Liver (tissue), 9 donors: ENCODE results near the gene IL1RAPL1. TPM values are rescaled to one million over a fixed set of nuclear protein-coding genes. Genes with fewer than 3 reads are reported as not detected.

Experiments
- DNase-seq: peaks from one replicate; pipeline ENCODE4 v3.0.0-alpha.2; 2017; ENCODE audit warnings: low spot score
- H3K27ac ChIP-seq, 2 donors: one replicate each; pipeline ENCODE4 v1.7.0; 2013; ENCODE audit warnings: inconsistent platforms in 2 of 2, low read length in 2 of 2, control low read depth in 1 of 2, low read depth in 1 of 2, mild to moderate bottlenecking in 1 of 2
- H3K27me3 ChIP-seq, 4 donors: one replicate each; pipeline versions ENCODE4 v1.6.1 to v1.7.0; 2013; ENCODE audit warnings: low read length in 3 of 4, inconsistent platforms in 1 of 4, mild to moderate bottlenecking in 1 of 4, moderate library complexity in 1 of 4; ENCODE audit not compliant: control insufficient read depth in 4 of 4, insufficient read depth in 4 of 4
- H3K36me3 ChIP-seq, 4 donors: one replicate each; pipeline versions ENCODE4 v1.6.1 to v1.7.0; 2013; ENCODE audit warnings: low read length in 3 of 4, mild to moderate bottlenecking in 3 of 4, low read depth in 1 of 4, moderate library complexity in 1 of 4; ENCODE audit not compliant: control insufficient read depth in 4 of 4, insufficient read depth in 3 of 4
- H3K4me1 ChIP-seq, 4 donors: one replicate each; pipeline versions ENCODE4 v1.6.1 to v1.7.0; 2013; ENCODE audit warnings: low read length in 3 of 4, mild to moderate bottlenecking in 3 of 4, moderate library complexity in 1 of 4; ENCODE audit not compliant: control insufficient read depth in 4 of 4, insufficient read depth in 4 of 4
- H3K4me3 ChIP-seq, 3 donors: one replicate each; pipeline versions ENCODE4 v1.6.1 to v1.7.0; 2013; ENCODE audit warnings: low read length in 3 of 3, control low read depth in 1 of 3, low read depth in 1 of 3, mild to moderate bottlenecking in 1 of 3
- H3K9ac ChIP-seq, 2 donors: one replicate each; pipeline ENCODE4 v1.7.0; 2013; ENCODE audit warnings: low read length in 2 of 2, mild to moderate bottlenecking in 2 of 2, moderate library complexity in 2 of 2, control low read depth in 1 of 2, low read depth in 1 of 2
- H3K9me3 ChIP-seq, 4 donors: one replicate each; pipeline versions ENCODE4 v1.6.1 to v1.7.0; 2013; ENCODE audit warnings: low read length in 3 of 4; ENCODE audit not compliant: control insufficient read depth in 4 of 4
- EGR1 ChIP-seq, 2 donors: IDR thresholded peaks; 2 replicates each; pipeline ENCODE4 v1.6.1; 2016 to 2018; ENCODE audit warnings: antibody characterized with exemption in 2 of 2, low read depth in 2 of 2
- FOXA1 ChIP-seq: IDR thresholded peaks from 2 replicates; pipeline ENCODE4 v1.6.1; 2016; ENCODE audit warnings: antibody characterized with exemption
- FOXA2 ChIP-seq: IDR thresholded peaks from 2 replicates; pipeline ENCODE4 v1.6.1; 2016; ENCODE audit warnings: antibody characterized with exemption
- GABPA ChIP-seq, 2 donors: IDR thresholded peaks in 1 of 2; conservative IDR thresholded peaks in 1 of 2; 2 replicates each; pipeline ENCODE4 v1.6.1; 2016; ENCODE audit warnings: antibody characterized with exemption in 2 of 2, mild to moderate bottlenecking in 1 of 2, moderate library complexity in 1 of 2
- HNF4A ChIP-seq, 2 donors: conservative IDR thresholded peaks; 2 replicates each; pipeline ENCODE4 v1.6.1; 2016; ENCODE audit warnings: antibody characterized with exemption in 2 of 2, mild to moderate bottlenecking in 2 of 2
- HNF4G ChIP-seq: IDR thresholded peaks from 2 replicates; pipeline ENCODE4 v1.6.1; 2016; ENCODE audit warnings: antibody characterized with exemption
- JUND ChIP-seq, 2 donors: IDR thresholded peaks; 2 replicates each; pipeline ENCODE4 v1.6.1; 2016; ENCODE audit warnings: antibody characterized with exemption in 2 of 2
- NR2F2 ChIP-seq: IDR thresholded peaks from 2 replicates; pipeline ENCODE4 v1.6.1; 2016; ENCODE audit warnings: antibody characterized with exemption
- RAD21 ChIP-seq, 2 donors: IDR thresholded peaks; 2 replicates each; pipeline ENCODE4 v1.6.1; 2016; ENCODE audit warnings: antibody characterized with exemption in 2 of 2, mild to moderate bottlenecking in 2 of 2
- RXRA ChIP-seq, 2 donors: IDR thresholded peaks; 2 replicates each; pipeline ENCODE4 v1.6.1; 2017 to 2018; ENCODE audit warnings: antibody characterized with exemption in 2 of 2, mild to moderate bottlenecking in 1 of 2
- SP1 ChIP-seq: IDR thresholded peaks from 2 replicates; pipeline ENCODE4 v1.6.1; 2018; ENCODE audit warnings: antibody characterized with exemption, mild to moderate bottlenecking
- TAF1 ChIP-seq: conservative IDR thresholded peaks from 2 replicates; pipeline ENCODE4 v1.6.1; 2016; ENCODE audit warnings: antibody characterized with exemption, mild to moderate bottlenecking
- YY1 ChIP-seq: IDR thresholded peaks from 2 replicates; pipeline ENCODE4 v1.6.1; 2016; ENCODE audit warnings: antibody characterized with exemption, mild to moderate bottlenecking
- WGBS: extraction: QIAGEN DNeasy Blood & Tissue Kit; methylation state at CpG from one replicate; pipeline ENCODE4 v1.1.7; 2013; 5-methylcytosine and 5-hydroxymethylcytosine counted together
- polyA plus RNA-seq, 2 donors: library from polyadenylated mRNA; stranded (reverse) in 1 of 2; unstranded in 1 of 2; fragments of 200-250 nt in 1 of 2; fragments of >200 nt in 1 of 2; fragmentation: Nextera tagmentation in 1 of 2; extraction: Ambion mirVana in 1 of 2; gene quantifications; one replicate each; pipeline versions ENCODE4 v1.2.1 to v1.2.3, GENCODE V29; 2013 to 2015
- total RNA-seq, 2 donors: library from RNA; depleted of rRNA; stranded (reverse); fragments of >200 nt; gene quantifications; one replicate each; pipeline ENCODE4 v1.2.3, GENCODE V29; 2014
- TF ChIP-seq, protein P1 (sequence below): IDR thresholded peaks from 2 replicates; pipeline ENCODE4 v1.6.1; 2016; ENCODE audit warnings: antibody characterized with exemption
- TF ChIP-seq, protein P2 (sequence below): IDR thresholded peaks from 2 replicates; pipeline ENCODE4 v1.6.1; 2016; ENCODE audit warnings: antibody characterized with exemption
- TF ChIP-seq, protein P3 (sequence below): IDR thresholded peaks from 2 replicates; pipeline ENCODE4 v1.6.1; 2016; ENCODE audit warnings: antibody characterized with exemption, mild to moderate bottlenecking
- TF ChIP-seq, protein P4 (sequence below): IDR thresholded peaks from 2 replicates; pipeline ENCODE4 v1.6.1; 2016; ENCODE audit warnings: antibody characterized with exemption
- TF ChIP-seq, protein P5 (sequence below): fragments of 150-350 bp; IDR thresholded peaks from 2 replicates; pipeline ENCODE4 v1.5.1; 2017; ENCODE audit warnings: improper control_type of control experiment, low read depth, low read length; ENCODE audit not compliant: missing input control
- donor health status: healthy.
- donor health status: healthy.
- donor health status: healthy.
- donor health status: healthy.
- donor health status: healthy.

IL1RAPL1 gene
- total and polyA plus RNA-seq, 4 donors, result 0.08 to 0.33 TPM; not detected in 2

DNA sequence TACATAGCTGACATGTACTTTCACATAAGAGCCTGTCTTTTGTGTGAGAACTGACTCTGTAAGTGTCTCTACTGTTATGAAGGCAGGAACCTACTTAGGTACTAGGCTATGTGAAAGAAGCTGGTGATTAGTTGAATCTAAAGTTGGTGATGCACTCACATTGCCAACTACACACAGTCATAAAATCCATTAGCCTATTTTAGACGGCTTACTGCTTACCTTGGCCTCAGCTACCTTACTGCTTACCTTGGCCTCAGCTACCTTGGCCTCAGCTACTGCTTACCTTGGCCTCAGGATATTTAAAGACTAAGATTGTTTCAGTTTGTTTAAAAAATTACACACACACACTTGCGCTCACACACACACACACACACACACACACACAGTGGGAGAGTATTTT lies 549.7 kb downstream of the IL1RAPL1 start:
- H3K4me3 ChIP-seq, result no peak overlapping the region
- H3K27ac ChIP-seq, result no peak overlapping the region
- DNase-seq, result no peak
- WGBS, result 42% methylated on average over 2 of the region's 2 CpGs
- H3K36me3 ChIP-seq, result no peaks in the 10 kb centered on the region
- H3K9me3 ChIP-seq, result no peaks in the 10 kb centered on the region
- H3K4me1 ChIP-seq, result no peaks in the 10 kb centered on the region
- no peaks in the 10 kb centered on the region for H3K27me3 ChIP-seq
- no peak overlapping the region for H3K9ac ChIP-seq
- TF ChIP-seq HNF4A (conservative IDR thresholded peaks at IDR 0.05) (no peak), FOXA2 (no peak), HNF4G (no peak), GABPA (IDR thresholded peaks at IDR 0.05 in 1 of 2, conservative IDR thresholded peaks at IDR 0.05 in 1 of 2) (no peak), TAF1 (no peak), FOXA1 (no peak), EGR1 (IDR thresholded peaks at IDR 0.05; ENCODE audit: low read depth in 2 of 2) (no peak), RAD21 (IDR thresholded peaks at IDR 0.05) (no peak), NR2F2 (no peak), YY1 (no peak), SP1 (no peak), JUND (IDR thresholded peaks at IDR 0.05) (no peak), RXRA (IDR thresholded peaks at IDR 0.05) (no peak)
- TF ChIP-seq, protein P1, sequence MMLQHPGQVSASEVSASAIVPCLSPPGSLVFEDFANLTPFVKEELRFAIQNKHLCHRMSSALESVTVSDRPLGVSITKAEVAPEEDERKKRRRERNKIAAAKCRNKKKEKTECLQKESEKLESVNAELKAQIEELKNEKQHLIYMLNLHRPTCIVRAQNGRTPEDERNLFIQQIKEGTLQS, result no peak
- TF ChIP-seq, protein P2, sequence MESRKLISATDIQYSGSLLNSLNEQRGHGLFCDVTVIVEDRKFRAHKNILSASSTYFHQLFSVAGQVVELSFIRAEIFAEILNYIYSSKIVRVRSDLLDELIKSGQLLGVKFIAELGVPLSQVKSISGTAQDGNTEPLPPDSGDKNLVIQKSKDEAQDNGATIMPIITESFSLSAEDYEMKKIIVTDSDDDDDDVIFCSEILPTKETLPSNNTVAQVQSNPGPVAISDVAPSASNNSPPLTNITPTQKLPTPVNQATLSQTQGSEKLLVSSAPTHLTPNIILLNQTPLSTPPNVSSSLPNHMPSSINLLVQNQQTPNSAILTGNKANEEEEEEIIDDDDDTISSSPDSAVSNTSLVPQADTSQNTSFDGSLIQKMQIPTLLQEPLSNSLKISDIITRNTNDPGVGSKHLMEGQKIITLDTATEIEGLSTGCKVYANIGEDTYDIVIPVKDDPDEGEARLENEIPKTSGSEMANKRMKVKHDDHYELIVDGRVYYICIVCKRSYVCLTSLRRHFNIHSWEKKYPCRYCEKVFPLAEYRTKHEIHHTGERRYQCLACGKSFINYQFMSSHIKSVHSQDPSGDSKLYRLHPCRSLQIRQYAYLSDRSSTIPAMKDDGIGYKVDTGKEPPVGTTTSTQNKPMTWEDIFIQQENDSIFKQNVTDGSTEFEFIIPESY, result no peak
- TF ChIP-seq, protein P3, sequence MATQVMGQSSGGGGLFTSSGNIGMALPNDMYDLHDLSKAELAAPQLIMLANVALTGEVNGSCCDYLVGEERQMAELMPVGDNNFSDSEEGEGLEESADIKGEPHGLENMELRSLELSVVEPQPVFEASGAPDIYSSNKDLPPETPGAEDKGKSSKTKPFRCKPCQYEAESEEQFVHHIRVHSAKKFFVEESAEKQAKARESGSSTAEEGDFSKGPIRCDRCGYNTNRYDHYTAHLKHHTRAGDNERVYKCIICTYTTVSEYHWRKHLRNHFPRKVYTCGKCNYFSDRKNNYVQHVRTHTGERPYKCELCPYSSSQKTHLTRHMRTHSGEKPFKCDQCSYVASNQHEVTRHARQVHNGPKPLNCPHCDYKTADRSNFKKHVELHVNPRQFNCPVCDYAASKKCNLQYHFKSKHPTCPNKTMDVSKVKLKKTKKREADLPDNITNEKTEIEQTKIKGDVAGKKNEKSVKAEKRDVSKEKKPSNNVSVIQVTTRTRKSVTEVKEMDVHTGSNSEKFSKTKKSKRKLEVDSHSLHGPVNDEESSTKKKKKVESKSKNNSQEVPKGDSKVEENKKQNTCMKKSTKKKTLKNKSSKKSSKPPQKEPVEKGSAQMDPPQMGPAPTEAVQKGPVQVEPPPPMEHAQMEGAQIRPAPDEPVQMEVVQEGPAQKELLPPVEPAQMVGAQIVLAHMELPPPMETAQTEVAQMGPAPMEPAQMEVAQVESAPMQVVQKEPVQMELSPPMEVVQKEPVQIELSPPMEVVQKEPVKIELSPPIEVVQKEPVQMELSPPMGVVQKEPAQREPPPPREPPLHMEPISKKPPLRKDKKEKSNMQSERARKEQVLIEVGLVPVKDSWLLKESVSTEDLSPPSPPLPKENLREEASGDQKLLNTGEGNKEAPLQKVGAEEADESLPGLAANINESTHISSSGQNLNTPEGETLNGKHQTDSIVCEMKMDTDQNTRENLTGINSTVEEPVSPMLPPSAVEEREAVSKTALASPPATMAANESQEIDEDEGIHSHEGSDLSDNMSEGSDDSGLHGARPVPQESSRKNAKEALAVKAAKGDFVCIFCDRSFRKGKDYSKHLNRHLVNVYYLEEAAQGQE, result no peak
- TF ChIP-seq, protein P4, sequence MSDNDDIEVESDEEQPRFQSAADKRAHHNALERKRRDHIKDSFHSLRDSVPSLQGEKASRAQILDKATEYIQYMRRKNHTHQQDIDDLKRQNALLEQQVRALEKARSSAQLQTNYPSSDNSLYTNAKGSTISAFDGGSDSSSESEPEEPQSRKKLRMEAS, result no peak
- TF ChIP-seq, protein P5, sequence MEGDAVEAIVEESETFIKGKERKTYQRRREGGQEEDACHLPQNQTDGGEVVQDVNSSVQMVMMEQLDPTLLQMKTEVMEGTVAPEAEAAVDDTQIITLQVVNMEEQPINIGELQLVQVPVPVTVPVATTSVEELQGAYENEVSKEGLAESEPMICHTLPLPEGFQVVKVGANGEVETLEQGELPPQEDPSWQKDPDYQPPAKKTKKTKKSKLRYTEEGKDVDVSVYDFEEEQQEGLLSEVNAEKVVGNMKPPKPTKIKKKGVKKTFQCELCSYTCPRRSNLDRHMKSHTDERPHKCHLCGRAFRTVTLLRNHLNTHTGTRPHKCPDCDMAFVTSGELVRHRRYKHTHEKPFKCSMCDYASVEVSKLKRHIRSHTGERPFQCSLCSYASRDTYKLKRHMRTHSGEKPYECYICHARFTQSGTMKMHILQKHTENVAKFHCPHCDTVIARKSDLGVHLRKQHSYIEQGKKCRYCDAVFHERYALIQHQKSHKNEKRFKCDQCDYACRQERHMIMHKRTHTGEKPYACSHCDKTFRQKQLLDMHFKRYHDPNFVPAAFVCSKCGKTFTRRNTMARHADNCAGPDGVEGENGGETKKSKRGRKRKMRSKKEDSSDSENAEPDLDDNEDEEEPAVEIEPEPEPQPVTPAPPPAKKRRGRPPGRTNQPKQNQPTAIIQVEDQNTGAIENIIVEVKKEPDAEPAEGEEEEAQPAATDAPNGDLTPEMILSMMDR, result no peak
